Hepatocyte (in vitro differentiated cells): ENCODE measurements around the gene S100A6.

Experiments used
- CTCF ChIP-seq: fragments of 200-600 bp; sonication (generic); IDR thresholded peaks from 2 replicates; pipeline ENCODE4 v1.5.1; 2016; ENCODE audit warnings: antibody characterized with exemption, mild to moderate bottlenecking; ENCODE audit not compliant: poor library complexity
- EZH2phosphoT487 ChIP-seq: fragments of 200-600 bp; sonication (generic); IDR thresholded peaks from one replicate; pipeline ENCODE4 v1.6.1; 2018; ENCODE audit warnings: antibody characterized with exemption, mild to moderate bottlenecking, low read depth, moderate library complexity; ENCODE audit not compliant: unreplicated experiment, severe bottlenecking

GRCh38 chr1:153577138-153577537 is 41.3 kb upstream of the S100A6 start:
- TF ChIP-seq CTCF (no peak), EZH2phosphoT487 (no peak)
